H1 (cell line): ENCODE results near the gene GPC6. TPM values are rescaled to one million over a fixed set of nuclear protein-coding genes. Genes with fewer than 3 reads are reported as not detected.

ENCODE experiments used
- CTCF ChIA-PET: fragments of 300-600 bp; sonication (Branson Sonifier 250); formaldehyde crosslinking; loops from one replicate; lab custom pipeline; 2021; ENCODE audit not compliant: partially characterized antibody; lab: Charles Lee
- POLR2A ChIA-PET: fragments of 300-600 bp; sonication (Branson Sonifier 250); formaldehyde crosslinking; loops from one replicate; lab custom pipeline; 2021; ENCODE audit warnings: inconsistent platforms; ENCODE audit not compliant: partially characterized antibody; lab: Charles Lee
- DNase-seq, 2 experiments: peaks; one replicate each; pipeline versions ENCODE4 v3.0.0 to v3.0.0-alpha.2; 2010 to 2022; ENCODE audit warnings: low spot score in 2 of 2, low read depth in 1 of 2, mixed read lengths in 1 of 2
- FAIRE-seq: peaks from 2 replicates; lab custom pipeline; 2011; peaks lifted over from hg19 to GRCh38; lab: Jason Lieb, UNC
- H2AFZ ChIP-seq: 2 replicates; pipeline ENCODE4 v1.8.1; 2012; ENCODE audit warnings: low read length, inconsistent platforms
- H2AK5ac ChIP-seq: 2 replicates; pipeline ENCODE4 v1.6.1; 2013; ENCODE audit warnings: low read depth, low read length
- H2BK120ac ChIP-seq: replicated peaks from 2 replicates; pipeline ENCODE3; 2013; ENCODE audit warnings: low read depth, low read length, inconsistent platforms
- H2BK12ac ChIP-seq: 2 replicates; pipeline ENCODE4 v1.6.1; 2013; ENCODE audit warnings: low read depth, low read length
- H2BK15ac ChIP-seq: 2 replicates; pipeline ENCODE4 v1.6.1; 2013; ENCODE audit warnings: low read length
- H2BK20ac ChIP-seq: 2 replicates; pipeline ENCODE4 v1.6.1; 2013; ENCODE audit warnings: low read length
- H2BK5ac ChIP-seq: 2 replicates; pipeline ENCODE4 v1.6.1; 2013; ENCODE audit warnings: low read depth, low read length
- H3K14ac ChIP-seq: 2 replicates; pipeline ENCODE4 v1.6.1; 2013; ENCODE audit warnings: inconsistent platforms; ENCODE audit not compliant: insufficient read length
- H3K18ac ChIP-seq: 2 replicates; pipeline ENCODE4 v1.6.1; 2013; ENCODE audit warnings: low read length; ENCODE audit errors: extremely low read depth
- H3K23ac ChIP-seq: 2 replicates; pipeline ENCODE4 v1.6.1; 2013; ENCODE audit warnings: inconsistent platforms; ENCODE audit not compliant: insufficient read length
- H3K23me2 ChIP-seq: 2 replicates; pipeline ENCODE4 v1.6.1; 2013; ENCODE audit warnings: low read depth, low read length
- H3K27ac ChIP-seq: 2 replicates; pipeline ENCODE4 v1.6.1; 2011; ENCODE audit warnings: low read depth, low read length, inconsistent platforms
- H3K27me3 ChIP-seq, 4 experiments: replicated peaks in 1 of 4; 1 replicate in 1 of 4; 2 replicates in 3 of 4; pipeline versions ENCODE4 v1.6.1 to v1.8.1; 2011 to 2013; ENCODE audit warnings: low read length in 3 of 4, mild to moderate bottlenecking in 3 of 4, inconsistent platforms in 2 of 4, mixed read lengths in 2 of 4, moderate library complexity in 1 of 4; ENCODE audit not compliant: control insufficient read depth in 3 of 4, insufficient read depth in 3 of 4; ENCODE audit errors: extremely low read depth in 1 of 4
- H3K36me3 ChIP-seq, 4 experiments: 2 replicates each; pipeline versions ENCODE4 v1.6.1 to v1.8.1; 2011 to 2013; ENCODE audit warnings: mild to moderate bottlenecking in 4 of 4, low read length in 3 of 4, moderate library complexity in 2 of 4, control low read depth in 1 of 4, inconsistent platforms in 1 of 4; ENCODE audit not compliant: insufficient read depth in 4 of 4, control insufficient read depth in 2 of 4
- H3K4ac ChIP-seq: replicated peaks from 2 replicates; pipeline ENCODE3; 2013; ENCODE audit warnings: low read length, low read depth, mixed read lengths, inconsistent platforms; ENCODE audit not compliant: insufficient read length
- H3K4me1 ChIP-seq, 4 experiments: replicated peaks in 1 of 4; 1 replicate in 1 of 4; 2 replicates in 3 of 4; pipeline versions ENCODE4 v1.6.1 to v1.8.1; 2011 to 2013; ENCODE audit warnings: low read length in 3 of 4, inconsistent platforms in 2 of 4, mixed read lengths in 1 of 4; ENCODE audit not compliant: insufficient read depth in 4 of 4, control insufficient read depth in 3 of 4
- H3K4me2 ChIP-seq, 2 experiments: 2 replicates each; pipeline versions ENCODE4 v1.6.1 to v1.8.1; 2011 to 2013; ENCODE audit warnings: low read depth in 2 of 2, low read length in 2 of 2, control low read depth in 1 of 2, inconsistent platforms in 1 of 2, mild to moderate bottlenecking in 1 of 2; ENCODE audit not compliant: insufficient read depth in 1 of 2
- H3K4me3 ChIP-seq, 4 experiments: fragments of 200-600, 300-600 bp in 1 of 4; sonication (generic), shearing (Covaris generic), sonication (Bioruptor Twin) in 1 of 4; 2 replicates each; pipeline versions ENCODE4 v1.5.1 to v1.8.1; 2011 to 2016; ENCODE audit warnings: low read length in 4 of 4, low read depth in 3 of 4, control low read depth in 2 of 4, inconsistent platforms in 2 of 4, mild to moderate bottlenecking in 2 of 4, mixed read lengths in 1 of 4, moderate library complexity in 1 of 4; ENCODE audit not compliant: insufficient read depth in 2 of 4; ENCODE audit errors: extremely low read depth in 1 of 4
- H3K56ac ChIP-seq: replicated peaks from 2 replicates; pipeline ENCODE3; 2013; ENCODE audit warnings: low read depth, mild to moderate bottlenecking, mixed read lengths, low read length, inconsistent platforms; ENCODE audit not compliant: insufficient read length
- H3K79me1 ChIP-seq: 2 replicates; pipeline ENCODE4 v1.6.1; 2013; ENCODE audit warnings: low read depth, low read length, control low read depth
- H3K79me2 ChIP-seq, 2 experiments: 2 replicates each; pipeline versions ENCODE4 v1.6.1 to v1.8.1; 2012 to 2013; ENCODE audit warnings: low read length in 2 of 2, mild to moderate bottlenecking in 2 of 2, inconsistent platforms in 1 of 2; ENCODE audit not compliant: insufficient read depth in 2 of 2, control insufficient read depth in 1 of 2
- H3K9ac ChIP-seq, 4 experiments: replicated peaks in 1 of 4; 1 replicate in 1 of 4; 2 replicates in 3 of 4; pipeline versions ENCODE4 v1.6.1 to v1.8.1; 2011 to 2013; ENCODE audit warnings: low read depth in 3 of 4, low read length in 3 of 4, control low read depth in 2 of 4, mild to moderate bottlenecking in 2 of 4, moderate library complexity in 2 of 4, inconsistent platforms in 1 of 4; ENCODE audit errors: extremely low read depth in 1 of 4
- H3K9me3 ChIP-seq, 2 experiments: 2 replicates each; pipeline versions ENCODE4 v1.6.1 to v1.8.1; 2012 to 2013; ENCODE audit warnings: mild to moderate bottlenecking in 2 of 2, moderate library complexity in 2 of 2, control low read depth in 1 of 2, inconsistent platforms in 1 of 2, low read depth in 1 of 2, low read length in 1 of 2, mixed read lengths in 1 of 2; ENCODE audit not compliant: insufficient read depth in 2 of 2
- H4K20me1 ChIP-seq, 2 experiments: replicated peaks in 1 of 2; 2 replicates each; pipeline versions ENCODE3 to v1.8.1; 2011 to 2013; ENCODE audit warnings: inconsistent platforms in 2 of 2, low read length in 2 of 2, mild to moderate bottlenecking in 1 of 2; ENCODE audit not compliant: insufficient read depth in 2 of 2, control insufficient read depth in 1 of 2
- H4K5ac ChIP-seq: 2 replicates; pipeline ENCODE4 v1.6.1; 2013; ENCODE audit warnings: low read length, low read depth, mixed read lengths, inconsistent platforms; ENCODE audit not compliant: insufficient read length
- H4K8ac ChIP-seq: 2 replicates; pipeline ENCODE4 v1.8.0; 2013; ENCODE audit warnings: mild to moderate bottlenecking, moderate library complexity, low read length, inconsistent platforms; ENCODE audit not compliant: insufficient read depth; ENCODE audit errors: extremely low read depth
- H4K91ac ChIP-seq: replicated peaks from 2 replicates; pipeline ENCODE3; 2013; ENCODE audit warnings: low read length, mixed read lengths, inconsistent platforms; ENCODE audit not compliant: insufficient read length
- ASH2L ChIP-seq: fragments of 200-600, 300-600 bp; sonication (generic); IDR thresholded peaks from one replicate; pipeline ENCODE4 v1.7.1; 2017; ENCODE audit warnings: low read length
- BACH1 ChIP-seq: IDR thresholded peaks from 2 replicates; pipeline ENCODE4 v1.6.1; 2012; ENCODE audit warnings: low read length, improper control_type of control experiment
- CBX5 ChIP-seq: fragments of 300-800, 300-1000 bp; sonication (generic); IDR thresholded peaks from 2 replicates; pipeline ENCODE4 v1.7.1; 2016; ENCODE audit warnings: antibody characterized with exemption, low read length, low read depth
- CEBPB ChIP-seq: IDR thresholded peaks from 2 replicates; pipeline ENCODE4 v1.6.1; 2012; ENCODE audit warnings: low read depth, low read length
- CHD1 ChIP-seq: IDR thresholded peaks from 2 replicates; pipeline ENCODE4 v1.6.1; 2012; ENCODE audit warnings: low read depth, low read length, improper control_type of control experiment
- CHD2 ChIP-seq: IDR thresholded peaks from 2 replicates; pipeline ENCODE4 v1.6.1; 2012; ENCODE audit warnings: low read length, improper control_type of control experiment
- CTBP2 ChIP-seq: IDR thresholded peaks from 2 replicates; pipeline ENCODE4 v1.7.0; 2011; ENCODE audit warnings: borderline replicate concordance, mild to moderate bottlenecking, moderate library complexity, mixed read lengths, low read length; ENCODE audit not compliant: insufficient read depth, insufficient read length
- EP300 ChIP-seq, 2 experiments: IDR thresholded peaks; 1 replicate in 1 of 2; 2 replicates in 1 of 2; pipeline ENCODE4 v1.6.1; 2011 to 2012; ENCODE audit warnings: low read depth in 2 of 2, low read length in 2 of 2, mild to moderate bottlenecking in 2 of 2, borderline replicate concordance in 1 of 2, inconsistent platforms in 1 of 2, moderate library complexity in 1 of 2
- JUN ChIP-seq: IDR thresholded peaks from 2 replicates; pipeline ENCODE4 v1.6.1; 2011; ENCODE audit warnings: low read depth, mild to moderate bottlenecking, improper control_type of control experiment, low read length
- JUND ChIP-seq: IDR thresholded peaks from 2 replicates; pipeline ENCODE4 v1.6.1; 2011; ENCODE audit warnings: mild to moderate bottlenecking, improper control_type of control experiment, low read length
- KDM4A ChIP-seq: IDR thresholded peaks from one replicate; pipeline ENCODE4 v1.7.1; 2012; ENCODE audit warnings: low read depth, mild to moderate bottlenecking, moderate library complexity, low read length, inconsistent platforms; ENCODE audit not compliant: severe bottlenecking
- KDM5A ChIP-seq: fragments of 200-600 bp; IDR thresholded peaks from 2 replicates; pipeline ENCODE4 v1.7.1; 2012; ENCODE audit warnings: mild to moderate bottlenecking, low read length, inconsistent platforms, mixed read lengths
- MAFK ChIP-seq: IDR thresholded peaks from 2 replicates; pipeline ENCODE4 v1.6.1; 2012; ENCODE audit warnings: low read depth, mild to moderate bottlenecking, improper control_type of control experiment, low read length
- POLR2A ChIP-seq, 2 experiments: IDR thresholded peaks; 1 replicate in 1 of 2; 2 replicates in 1 of 2; pipeline ENCODE4 v1.6.1; 2011; ENCODE audit warnings: low read depth in 2 of 2, low read length in 2 of 2, mild to moderate bottlenecking in 2 of 2; ENCODE audit errors: control extremely low read depth in 1 of 2
- POU5F1 ChIP-seq: IDR thresholded peaks from 2 replicates; pipeline ENCODE4 v1.6.1; 2011; ENCODE audit warnings: low read depth, mild to moderate bottlenecking, low read length, moderate library complexity
- RXRA ChIP-seq: IDR thresholded peaks from 2 replicates; pipeline ENCODE4 v1.6.1; 2011; ENCODE audit warnings: low read depth, mild to moderate bottlenecking, low read length, moderate library complexity; ENCODE audit not compliant: insufficient read depth
- TEAD4 ChIP-seq: IDR thresholded peaks from 2 replicates; pipeline ENCODE4 v1.6.1; 2012; ENCODE audit warnings: low read depth, low read length, inconsistent platforms, mixed read lengths
- WGBS, 2 experiments: shearing (Covaris generic) in 1 of 2; methylation state at CpG; one replicate each; pipeline versions ENCODE4 v1.1.6 to v1.1.7; 2013 to 2015; ENCODE audit warnings: low lambda C conversion rate in 2 of 2, mixed read lengths in 2 of 2, inconsistent platforms in 1 of 2, low coverage in 1 of 2, missing lambda C conversion rate in 1 of 2; ENCODE audit not compliant: insufficient replicate concordance in 2 of 2, insufficient coverage in 1 of 2, insufficient read length in 1 of 2; ENCODE audit errors: extremely low coverage in 1 of 2, missing lambda C conversion rate in 1 of 2; 5-methylcytosine and 5-hydroxymethylcytosine counted together
- polyA plus RNA-seq, 7 experiments: library from polyadenylated mRNA; depleted of rRNA in 3 of 7; stranded (reverse) in 5 of 7; unstranded in 2 of 7; fragments of >200 nt in 5 of 7; fragments of 200-250 nt in 2 of 7; gene quantifications; 1 replicate in 5 of 7; 2 replicates in 1 of 7; 4 replicates in 1 of 7; pipeline versions ENCODE4 v1.2.1 to v1.2.3, GENCODE V29; 2011 to 2013; ENCODE audit warnings: missing spikeins in 2 of 7, mixed read lengths in 2 of 7
- total RNA-seq: library from RNA; stranded (reverse); fragmentation: NEBNext Ultra II Directional; extraction: Animal tissue kit (Norgen Biotek cat#: 25700); gene quantifications from 2 replicates; pipeline ENCODE4 v1.2.1, GENCODE V29; 2021

GPC6 gene
- total and polyA plus RNA-seq, 2 of the 8 experiments (the other 6 are each of a cell fraction or from before 2014, with no cell fraction given), result 5.4 to 12.0 TPM

- H3K23me2 ChIP-seq, result no peaks in the 10 kb centered on the region
- H4K20me1 ChIP-seq, result no peaks in the 10 kb centered on the region
- no peak for TF ChIP-seq KDM4A
- TF ChIP-seq RXRA, result no peak
- no peak for TF ChIP-seq CHD1
- TF ChIP-seq CEBPB, result no peak
- no peak for TF ChIP-seq ASH2L
- TF ChIP-seq POLR2A (IDR thresholded peaks at IDR 0.05; ENCODE audit: control extremely low read depth in 1 of 2, low read depth in 2 of 2, low read length in 2 of 2), result no peak
- no peak for TF ChIP-seq EP300 (IDR thresholded peaks at IDR 0.05; ENCODE audit: borderline replicate concordance in 1 of 2, low read depth in 2 of 2, low read length in 2 of 2)
- no peak for TF ChIP-seq JUND
- TF ChIP-seq JUN, result no peak
- TF ChIP-seq POU5F1, result no peak
- TF ChIP-seq BACH1, result no peak
- TF ChIP-seq CTBP2, result no peak
- TF ChIP-seq CBX5, result no peak
- TF ChIP-seq TEAD4, result no peak
- no peak for TF ChIP-seq MAFK
- TF ChIP-seq CHD2, result no peak
- no peak for TF ChIP-seq KDM5A
- no peaks in the 10 kb centered on the region for H3K9me3 ChIP-seq
- DNase-seq (no peak), FAIRE-seq (no peak)
- no peak overlapping the region for H4K5ac ChIP-seq
- H2BK120ac ChIP-seq, result no peak overlapping the region
- H3K23ac ChIP-seq, result no peak overlapping the region
- H3K79me2 ChIP-seq, result no peaks in the 10 kb centered on the region
- POLR2A ChIA-PET, result no interaction called here
- no peak overlapping the region for H3K4me3 ChIP-seq
- H3K79me1 ChIP-seq, result no peaks in the 10 kb centered on the region
- H3K18ac ChIP-seq, result no peak overlapping the region
- no peak overlapping the region for H3K4ac ChIP-seq
- WGBS, 2 experiments, result 71% methylated on average over 1 of the region's 1 CpG; no CpG with 5 or more reads in 1 of the 2 experiments
- no peak overlapping the region for H3K4me2 ChIP-seq
- no peak overlapping the region for H2BK15ac ChIP-seq
- no peaks in the 10 kb centered on the region for H3K36me3 ChIP-seq
- peaks cover 0 to 3% (median 0%) of the 10 kb centered on the region in 4 experiments; a peak in 2 of 7 replicates for H3K4me1 ChIP-seq
- no peak overlapping the region for H2BK20ac ChIP-seq
- H3K9ac ChIP-seq, result no peak overlapping the region
- no peak overlapping the region for H2BK5ac ChIP-seq
- H4K8ac ChIP-seq, result no peak overlapping the region
- H2AK5ac ChIP-seq, result no peak overlapping the region
- H3K27ac ChIP-seq, result no peak overlapping the region
- no peak overlapping the region for H3K14ac ChIP-seq
- no peak overlapping the region for H2BK12ac ChIP-seq
- H3K56ac ChIP-seq, result no peak overlapping the region
- no peak overlapping the region for H4K91ac ChIP-seq
- no peaks in the 10 kb centered on the region for H3K27me3 ChIP-seq
- no peak overlapping the region for H2AFZ ChIP-seq
- CTCF ChIA-PET, result interaction anchor here (1.5 kb wide), 1 partner anchor 11 kb away, joined by 4 read pairs; no protein-coding TSS in a partner anchor
Observed at GRCh38 chr13:94123557-94123956, 897.0 kb downstream of the GPC6 start.
